Mammary epithelial cell (primary cell): ENCODE measurements around the gene FSTL4.

Source experiments
- CTCF ChIP-seq, 2 donors: IDR thresholded peaks in 1 of 2; conservative IDR thresholded peaks in 1 of 2; 2 replicates each; pipeline ENCODE4 v1.5.1; 2011 to 2012; ENCODE audit warnings: inconsistent platforms in 2 of 2, low read length in 2 of 2, mild to moderate bottlenecking in 2 of 2, control low read depth in 1 of 2, low read depth in 1 of 2; ENCODE audit not compliant: insufficient read depth in 1 of 2; ENCODE audit errors: extremely low read depth in 1 of 2
- EZH2 ChIP-seq: IDR thresholded peaks from 2 replicates; pipeline ENCODE4 v1.6.1; 2012; ENCODE audit warnings: low read length, inconsistent platforms, borderline replicate concordance

- TF ChIP-seq CTCF (conservative IDR thresholded peaks at IDR 0.05 in 1 of 2, IDR thresholded peaks at IDR 0.05 in 1 of 2; ENCODE audit: extremely low read depth in 1 of 2, insufficient read depth in 1 of 2, low read depth in 1 of 2, low read length in 2 of 2) (no peak), EZH2 (no peak)
Observed at GRCh38 chr5:133562554-133562953, 49.8 kb downstream of the FSTL4 start.
